B cell (primary cell): ENCODE data around the gene KCNIP2.

Experiments used
- CTCF ChIP-seq: fragments of 200-600 bp; IDR thresholded peaks from one replicate; pipeline ENCODE4 v1.8.0; 2022; ENCODE audit warnings: antibody characterized with exemption, mild to moderate bottlenecking
- EZH2 ChIP-seq: IDR thresholded peaks from 2 replicates; pipeline ENCODE4 v1.6.1; 2012; ENCODE audit warnings: borderline replicate concordance, low read depth, mild to moderate bottlenecking, moderate library complexity, low read length; ENCODE audit not compliant: insufficient read depth, poor library complexity, severe bottlenecking

- no peak for TF ChIP-seq CTCF
- TF ChIP-seq EZH2 = no peak
Measured at GRCh38 chr10:101845893-101846292, 2.3 kb upstream of the KCNIP2 start.
